Left lung (tissue), 10 donors: Measurements from ENCODE around the gene TBX4. TPM values are rescaled to one million over a fixed set of nuclear protein-coding genes. Genes with fewer than 3 reads are reported as not detected.
A peak's percentile ranks its signal among the peaks of the same experiment; 100 is the strongest.

Experiments
- ATAC-seq: fragments of 200-7000 bp; cut with Tn5 transposase; one replicate; pipeline ENCODE4 v1.9.1; 2020; ENCODE audit warnings: moderate library complexity
- DNase-seq, 4 donors: peaks; one replicate each; pipeline ENCODE4 v3.0.0-alpha.2; 2013 to 2020
- H3K27ac ChIP-seq, 2 donors: fragments of 200-600 bp; sonication (generic) in 1 of 2; one replicate each; pipeline versions ENCODE4 v1.5.0 to v1.8.0; 2020 to 2021
- H3K27me3 ChIP-seq, 2 donors: fragments of 200-600 bp; sonication (generic) in 1 of 2; one replicate each; pipeline versions ENCODE4 v1.5.0 to v1.8.0; 2020 to 2021
- H3K36me3 ChIP-seq, 2 donors: fragments of 200-600 bp; sonication (generic) in 1 of 2; one replicate each; pipeline versions ENCODE4 v1.5.0 to v1.8.0; 2020 to 2021
- H3K4me1 ChIP-seq, 2 donors: fragments of 200-600 bp; one replicate each; pipeline ENCODE4 v1.8.0; 2021
- H3K4me3 ChIP-seq, 2 donors: fragments of 200-600 bp; sonication (generic) in 1 of 2; one replicate each; pipeline versions ENCODE4 v1.5.0 to v1.8.0; 2020 to 2021; ENCODE audit warnings: mild to moderate bottlenecking in 1 of 2
- H3K9me3 ChIP-seq, 2 donors: fragments of 200-600 bp; sonication (generic) in 1 of 2; one replicate each; pipeline versions ENCODE4 v1.5.0 to v1.8.0; 2020 to 2021
- CTCF ChIP-seq, 2 donors: fragments of 200-600 bp; sonication (generic) in 1 of 2; IDR thresholded peaks; one replicate each; pipeline versions ENCODE4 v1.5.0 to v1.8.0; 2021; ENCODE audit warnings: antibody characterized with exemption in 2 of 2
- intact Hi-C, 2 donors: fragments of 100-400 bp; cut with DNase I; formaldehyde crosslinking; loops; one replicate each; pipeline versions ENCODE4 v1.11.2 to v1.14.2; 2022
- polyA plus RNA-seq, 6 donors: library from polyadenylated mRNA; unstranded; fragments of 120-200 nt; gene quantifications; one replicate each; pipeline ENCODE4 v1.2.1, GENCODE V29; 2013; ENCODE audit not compliant: insufficient read length in 6 of 6
- total RNA-seq, 2 donors: library from RNA; stranded (reverse); fragmentation: NEBNext Ultra II Directional; extraction: Animal tissue kit (Norgen Biotek cat#: 25700); gene quantifications; one replicate each; pipeline ENCODE4 v1.2.1, GENCODE V29; 2021
- donor health status: DM: no; HTN: yes; CAD: no.
- donor health status: DM: no; HTN: no; CAD: no.

TBX4 gene
- total and polyA plus RNA-seq, 8 donors = 21.2 to 190 (median 162) TPM

- intact Hi-C loops = no loop called here
- no peaks in the 10 kb centered on the region for H3K36me3 ChIP-seq
- TF ChIP-seq CTCF (IDR thresholded peaks at IDR 0.05) = no peak
- no peak overlapping the region for H3K4me3 ChIP-seq
- H3K27ac ChIP-seq = no peak overlapping the region
- peaks cover 3 to 27% of the 10 kb centered on the region in 2 donors for H3K4me1 ChIP-seq
- ATAC-seq (no peak), DNase-seq (peak in 2 of 4 donors; percentile 26 to 67)
- peaks cover 35 to 54% of the 10 kb centered on the region in 2 donors for H3K27me3 ChIP-seq
- H3K9me3 ChIP-seq = no peaks in the 10 kb centered on the region
Measured at GRCh38 chr17:61464130-61464842, 12.1 kb downstream of the TBX4 start.

- ATAC-seq (no peak), DNase-seq (no peak)
- peaks cover 3 to 29% of the 10 kb centered on the region in 2 donors for H3K4me1 ChIP-seq
- no peak for TF ChIP-seq CTCF (IDR thresholded peaks at IDR 0.05)
- no peaks in the 10 kb centered on the region for H3K36me3 ChIP-seq
- no peak overlapping the region for H3K4me3 ChIP-seq
- intact Hi-C loops = no loop called here
- peaks cover 30 to 48% of the 10 kb centered on the region in 2 donors for H3K27me3 ChIP-seq
- no peak overlapping the region for H3K27ac ChIP-seq
- H3K9me3 ChIP-seq = no peaks in the 10 kb centered on the region
Measured at GRCh38 chr17:61464843-61465180, 12.6 kb downstream of the TBX4 start.

- Histone ChIP-seq H3K36me3 (no peaks in the 10 kb centered on the region), H3K4me3 (no peak overlapping the region), H3K9me3 (no peaks in the 10 kb centered on the region), H3K27ac (no peak overlapping the region), H3K4me1 (peaks cover under 1 to 29% of the 10 kb centered on the region in 2 donors), H3K27me3 (peaks cover 23 to 40% of the 10 kb centered on the region in 2 donors)
- ATAC-seq (no peak), DNase-seq (peak in 1 of 4 donors; percentile 25)
- intact Hi-C loops = no loop called here
- no peak for TF ChIP-seq CTCF (IDR thresholded peaks at IDR 0.05)
Measured at GRCh38 chr17:61465550-61466237, 13.5 kb downstream of the TBX4 start.

GRCh38 chr17:61466246-61466645, 14.0 kb downstream of the TBX4 start:
- DNase-seq = no peak
- Histone ChIP-seq H3K36me3 (no peaks in the 10 kb centered on the region), H3K9me3 (no peaks in the 10 kb centered on the region), H3K27ac (no peak overlapping the region), H3K4me1 (peaks cover 0 to 29% of the 10 kb centered on the region in 2 donors), H3K27me3 (peaks cover 17 to 34% of the 10 kb centered on the region in 2 donors), H3K4me3 (no peak overlapping the region)
- ATAC-seq = no peak
- TF ChIP-seq CTCF (IDR thresholded peaks at IDR 0.05) = no peak
- intact Hi-C loops = no loop called here
